GM18861 (cell line): ENCODE measurements around the gene NCS1.
A peak's percentile ranks its signal among the peaks of the same experiment; 100 is the strongest.
"Not testable (repeated sequence)": the region's sequence is repeated elsewhere in the genome, so short reads cannot be mapped to it uniquely, and the experiment has no call there.

Experiments
- ATAC-seq: cut with Tn5 transposase; IDR thresholded peaks from one replicate; pipeline ENCODE4 v1.9.1; 2021; ENCODE audit not compliant: unreplicated experiment

NCS1 gene

GRCh38 chr9:130237076-130237475, 64.9 kb downstream of the NCS1 start:
- ATAC-seq = no peak

- no peak for ATAC-seq
Observed at GRCh38 chr9:130237763-130238524, 65.7 kb downstream of the NCS1 start.

DNA sequence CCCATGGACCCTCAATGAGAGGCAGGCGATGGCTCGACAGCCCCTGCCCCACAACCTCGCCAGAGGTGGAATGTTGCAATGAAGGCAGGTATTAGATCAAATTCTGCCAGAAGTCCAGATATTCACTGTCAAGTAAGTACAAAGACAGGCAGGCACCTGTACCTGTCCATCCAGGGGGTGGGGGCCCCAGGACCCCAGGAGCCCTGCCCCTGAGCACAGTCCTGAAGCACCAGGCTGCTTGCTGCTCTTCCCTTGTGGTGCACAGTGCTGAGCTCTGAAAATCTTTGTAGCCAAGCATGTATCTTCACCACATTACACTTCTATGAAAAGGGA, 67.1 kb downstream of the NCS1 start:
- ATAC-seq = no peak

GRCh38 chr9:130239741-130240241, 67.6 kb downstream of the NCS1 start:
- peak; percentile 43 for ATAC-seq

- no peak for ATAC-seq
Observed at GRCh38 chr9:130240410-130241197, 68.4 kb downstream of the NCS1 start.

GRCh38 chr9:130241198-130241535, 69.0 kb downstream of the NCS1 start:
- ATAC-seq = no peak

GRCh38 chr9:130242270-130243014, 70.2 kb downstream of the NCS1 start:
- no peak for ATAC-seq

DNA sequence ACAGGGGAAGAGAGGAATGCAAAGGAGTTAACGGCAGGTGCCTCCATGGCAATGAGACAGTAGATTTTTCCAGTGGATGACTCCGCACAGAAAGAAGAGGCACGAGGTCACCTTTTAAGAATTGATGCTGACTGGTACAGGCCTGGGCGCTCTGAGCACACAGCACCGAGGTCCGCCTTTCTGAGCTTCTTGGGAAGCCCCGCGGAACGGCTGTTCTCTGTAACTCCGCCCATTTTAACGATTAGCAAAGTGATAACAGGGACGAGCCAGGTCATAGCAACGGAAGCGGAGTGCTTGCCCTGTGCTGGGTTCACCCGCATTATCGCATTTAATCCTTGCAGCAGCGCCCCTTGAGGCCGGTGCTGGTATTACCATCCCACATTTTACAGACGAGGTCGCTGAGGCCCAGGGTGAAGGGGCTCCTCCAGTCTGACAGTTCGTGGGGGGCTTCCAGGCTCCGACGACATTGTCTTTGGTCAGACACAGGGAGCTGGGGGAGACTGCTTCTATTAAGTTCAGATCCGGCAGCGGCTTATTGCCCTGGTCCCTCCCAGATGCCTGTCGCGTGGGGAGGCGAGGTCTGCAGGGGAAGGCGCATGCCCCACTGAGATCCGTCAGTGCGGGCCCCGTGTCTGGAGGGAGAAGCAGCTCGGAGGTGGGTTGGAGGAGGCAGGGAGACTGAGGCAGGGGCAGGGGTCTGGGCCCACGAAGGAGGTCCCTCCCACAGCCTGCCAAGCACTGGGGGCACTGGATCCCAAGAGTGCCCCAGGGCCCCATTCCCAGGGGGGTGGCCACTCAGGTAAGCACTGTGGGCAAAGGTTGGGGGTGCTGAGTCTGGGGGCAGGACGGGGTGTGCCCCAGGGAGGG, 71.0 kb downstream of the NCS1 start:
- ATAC-seq = peak; percentile 46

- no peak for ATAC-seq
Observed at GRCh38 chr9:130243882-130244170, 71.6 kb downstream of the NCS1 start.

GRCh38 chr9:130244548-130245165, 72.5 kb downstream of the NCS1 start:
- ATAC-seq = no peak

DNA sequence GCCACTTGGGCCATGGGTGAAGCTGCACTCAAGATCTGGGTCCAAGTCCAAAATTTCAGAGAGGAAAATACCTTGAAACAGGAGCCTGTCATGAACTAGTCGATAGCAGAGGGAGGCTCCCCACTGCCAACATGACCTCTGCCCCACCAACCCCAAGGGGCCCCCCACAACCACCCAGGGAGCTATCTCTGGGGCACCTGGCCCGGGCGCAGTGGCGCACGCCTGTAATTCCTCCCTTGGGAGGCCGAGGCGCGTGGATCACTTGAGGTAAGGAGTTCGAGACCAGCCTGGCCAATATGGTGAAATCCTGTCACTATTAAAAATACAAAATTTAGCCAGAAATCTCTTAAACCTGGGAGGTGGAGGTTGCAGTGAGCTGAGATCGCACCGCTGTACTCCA, 73.3 kb downstream of the NCS1 start:
- no peak for ATAC-seq

DNA sequence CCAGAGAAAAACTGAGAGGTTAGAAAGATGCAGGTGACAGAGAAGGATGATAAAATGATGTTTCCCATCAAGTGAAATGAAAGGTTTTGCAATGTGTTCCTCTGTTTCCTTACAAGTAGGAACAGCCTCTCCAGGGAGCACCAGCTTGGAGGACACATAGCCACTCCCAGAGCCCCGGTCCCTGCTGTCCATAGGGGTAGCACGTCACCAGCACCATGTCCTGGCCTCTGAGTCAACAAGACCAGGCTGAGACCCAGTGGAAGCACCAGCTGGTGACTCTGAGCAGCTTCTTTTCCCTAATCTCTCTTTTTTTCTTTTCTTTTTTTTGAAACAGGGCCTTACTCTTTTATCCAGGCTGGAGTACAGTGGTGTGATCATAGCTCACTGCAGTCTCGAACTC, 73.9 kb downstream of the NCS1 start:
- ATAC-seq = no peak

- ATAC-seq = no peak
Observed at GRCh38 chr9:130254747-130255630, 82.8 kb downstream of the NCS1 start.

DNA sequence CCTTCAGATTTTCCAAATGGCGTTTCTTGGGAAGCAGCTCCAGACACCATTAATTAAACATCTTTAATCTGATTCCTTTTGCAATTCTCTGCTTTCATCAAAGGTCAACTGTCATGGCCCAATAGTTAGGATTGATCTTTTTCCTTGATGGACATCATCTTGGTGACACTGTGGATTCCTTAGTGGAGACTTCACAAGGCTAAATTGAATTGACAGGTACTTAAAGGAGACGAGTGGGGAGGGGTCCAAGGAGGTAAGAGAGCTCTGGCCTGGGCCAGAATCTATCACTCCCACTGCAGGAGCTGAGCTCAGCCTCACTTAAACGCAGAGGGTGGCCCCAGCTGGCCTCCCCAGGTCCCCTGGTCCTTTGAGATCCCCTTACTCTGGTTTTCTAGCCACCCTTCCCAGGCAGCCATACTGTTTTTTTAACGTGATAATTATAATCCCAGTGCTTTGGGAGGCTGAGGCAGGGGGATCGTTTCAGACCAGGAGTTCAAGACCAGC, 83.5 kb downstream of the NCS1 start:
- no peak for ATAC-seq

GRCh38 chr9:130256644-130257043, 84.4 kb downstream of the NCS1 start:
- no peak for ATAC-seq

- ATAC-seq = not testable (repeated sequence)
Observed at GRCh38 chr9:130258137-130258536, 85.9 kb downstream of the NCS1 start.

DNA sequence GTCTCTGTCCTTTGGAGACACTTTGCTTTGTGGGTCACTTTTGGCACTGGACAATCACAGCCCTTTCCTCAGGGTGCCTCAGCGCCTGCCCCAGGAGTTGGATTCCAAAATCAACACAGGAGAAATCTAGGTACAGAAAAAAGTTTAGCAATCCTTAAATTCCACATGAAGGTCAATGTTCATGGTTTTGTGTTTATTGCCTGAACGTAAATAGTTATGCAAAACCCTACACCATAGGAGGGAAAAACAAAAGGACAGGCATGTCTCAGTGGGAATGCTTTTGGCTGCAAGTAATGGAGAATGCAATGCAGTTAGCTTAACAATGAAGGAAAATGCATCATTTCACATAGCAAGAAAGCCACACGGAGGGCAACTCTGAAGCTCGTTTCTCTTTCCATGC, 86.8 kb downstream of the NCS1 start:
- no peak for ATAC-seq

GRCh38 chr9:130260816-130261765, 88.9 kb downstream of the NCS1 start:
- no peak for ATAC-seq
